Caco-2 (cell line): Measurements from ENCODE around the gene SFTPA2. TPM values are rescaled to one million over a fixed set of nuclear protein-coding genes. Genes with fewer than 3 reads are reported as not detected.
"Not testable (repeated sequence)": the region's sequence is repeated elsewhere in the genome, so short reads cannot be mapped to it uniquely, and the experiment has no call there.

Experiments used
- BruUV-seq: library from RNA; stranded (reverse); fragments of 400-500 nt; replicated peaks from 2 replicates; lab custom pipeline; 2021; lab: Mats Ljungman, UMichigan
- CTCF ChIA-PET: fragments of 300-600 bp; sonication (Branson Sonifier 250); formaldehyde crosslinking; loops from one replicate; lab custom pipeline; 2022; ENCODE audit warnings: antibody characterized with exemption; lab: Charles Lee
- POLR2A ChIA-PET: fragments of 300-600 bp; sonication (Branson Sonifier 250); formaldehyde crosslinking; loops from one replicate; lab custom pipeline; 2022; ENCODE audit warnings: antibody characterized with exemption; lab: Charles Lee
- DNase-seq, 2 experiments: peaks; one replicate each; pipeline versions ENCODE4 v3.0.0 to v3.0.0-alpha.2; 2020 to 2022
- H3K27me3 ChIP-seq: replicated peaks from 2 replicates; pipeline ENCODE4 v1.6.0; 2011; ENCODE audit warnings: low read length; ENCODE audit not compliant: control insufficient read depth, insufficient read depth
- H3K36me3 ChIP-seq: 2 replicates; pipeline ENCODE4 v1.5.1; 2011; ENCODE audit warnings: low read length; ENCODE audit not compliant: control insufficient read depth, insufficient read depth
- H3K4me1 ChIP-seq: fragments of 250-450 bp; sonication (Bioruptor Pico); 2 replicates; pipeline ENCODE4 v1.5.1; 2020; ENCODE audit warnings: mild to moderate bottlenecking
- H3K4me3 ChIP-seq: 2 replicates; pipeline ENCODE4 v1.5.1; 2011; ENCODE audit warnings: low read depth, mild to moderate bottlenecking, control low read depth, low read length
- H3K9me3 ChIP-seq: fragments of 250-450 bp; sonication (Bioruptor Pico); 2 replicates; pipeline ENCODE4 v1.5.1; 2020; ENCODE audit warnings: mild to moderate bottlenecking, moderate library complexity
- H3K27ac Mint-ChIP-seq: one replicate; pipeline ENCODE4 v1.8.0; 2022; ENCODE audit warnings: mixed read lengths; ENCODE audit not compliant: unreplicated experiment
- H3K27me3 Mint-ChIP-seq: one replicate; pipeline ENCODE4 v1.8.0; 2022; ENCODE audit warnings: mixed read lengths; ENCODE audit not compliant: insufficient read depth, unreplicated experiment
- H3K36me3 Mint-ChIP-seq: one replicate; pipeline ENCODE4 v1.8.0; 2022; ENCODE audit warnings: mild to moderate bottlenecking, mixed read lengths; ENCODE audit not compliant: insufficient read depth, unreplicated experiment
- H3K4me1 Mint-ChIP-seq: one replicate; pipeline ENCODE4 v1.8.0; 2022; ENCODE audit warnings: low read depth, mixed read lengths; ENCODE audit not compliant: unreplicated experiment
- H3K4me3 Mint-ChIP-seq: one replicate; pipeline ENCODE4 v1.8.0; 2022; ENCODE audit warnings: mild to moderate bottlenecking, moderate library complexity, mixed read lengths; ENCODE audit not compliant: unreplicated experiment
- H3K9me3 Mint-ChIP-seq: one replicate; pipeline ENCODE4 v1.8.0; 2022; ENCODE audit warnings: mixed read lengths; ENCODE audit not compliant: unreplicated experiment
- CTCF ChIP-seq, 2 experiments: fragments of 200-600 bp in 1 of 2; IDR thresholded peaks; 1 replicate in 1 of 2; 2 replicates in 1 of 2; pipeline versions ENCODE4 v1.5.1 to v1.8.0; 2011 to 2022; ENCODE audit warnings: antibody characterized with exemption in 1 of 2, control low read depth in 1 of 2, inconsistent platforms in 1 of 2, low read depth in 1 of 2, low read length in 1 of 2, mild to moderate bottlenecking in 1 of 2, moderate library complexity in 1 of 2; ENCODE audit not compliant: insufficient read depth in 1 of 2, severe bottlenecking in 1 of 2, unreplicated experiment in 1 of 2
- intact Hi-C: fragments of 100-400 bp; cut with micrococcal nuclease; formaldehyde crosslinking; loops from one replicate; pipeline ENCODE4 v1.10.0; 2022; ENCODE audit not compliant: unreplicated experiment
- total RNA-seq: library from RNA; stranded (reverse); gene quantifications from 2 replicates; pipeline ENCODE4 v1.2.3, GENCODE V29; 2022

SFTPA2 gene
- total RNA-seq, 1 experiment from 2014 or later, result not detected

GRCh38 chr10:79604294-79604693, 44.1 kb upstream of the SFTPA2 start:
- Histone ChIP-seq H3K36me3 (no peaks in the 10 kb centered on the region), H3K4me3 (no peak overlapping the region), H3K4me1 (no peaks in the 10 kb centered on the region), H3K9me3 (0 out of 2 replicates have a peak, but pooled peaks cover under 1% of the 10 kb centered on the region), H3K27me3 (no peaks in the 10 kb centered on the region)
- Mint-ChIP-seq H3K4me3 (no peak overlapping the region), H3K4me1 (no peaks in the 10 kb centered on the region), H3K27me3 (peaks cover 20% of the 10 kb centered on the region), H3K36me3 (no peaks in the 10 kb centered on the region), H3K9me3 (peaks cover 4% of the 10 kb centered on the region), H3K27ac (no peak overlapping the region)
- TF ChIP-seq CTCF (IDR thresholded peaks at IDR 0.05; ENCODE audit: insufficient read depth in 1 of 2, low read depth in 1 of 2, low read length in 1 of 2, severe bottlenecking in 1 of 2, unreplicated experiment in 1 of 2), result no peak
- CTCF ChIA-PET, result no interaction called here
- POLR2A ChIA-PET, result no interaction called here
- no peak for DNase-seq
- BruUV-seq, result no TSS peak
- intact Hi-C loops, result no loop called here

GRCh38 chr10:79602953-79603352, 42.7 kb upstream of the SFTPA2 start:
- H3K4me3 ChIP-seq, result no peak overlapping the region

DNA sequence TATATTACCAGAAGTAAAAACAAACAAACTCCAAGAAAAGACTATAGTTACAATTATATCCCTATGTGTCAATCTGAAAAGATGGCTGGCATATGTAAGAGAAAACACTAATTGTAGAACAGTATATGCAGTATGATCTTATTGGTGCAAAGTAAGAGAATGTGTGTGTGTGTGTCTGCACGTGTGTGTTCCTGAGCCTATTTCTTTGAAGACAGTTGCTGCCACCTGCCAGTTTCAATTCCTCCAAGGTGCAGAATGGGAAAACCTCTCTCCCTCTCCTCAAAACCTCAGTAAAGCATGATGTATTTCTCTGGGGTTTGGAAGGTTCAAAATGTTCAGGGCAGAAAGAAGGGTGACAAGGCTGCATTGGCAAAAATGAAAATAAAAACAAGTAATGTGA, 41.7 kb upstream of the SFTPA2 start:
- no peaks in the 10 kb centered on the region for H3K36me3 ChIP-seq
- intact Hi-C loops, result no loop called here
- no peaks in the 10 kb centered on the region for H3K36me3 Mint-ChIP-seq
- peaks cover 18% of the 10 kb centered on the region for H3K27me3 Mint-ChIP-seq
- H3K4me1 ChIP-seq, result no peaks in the 10 kb centered on the region
- no TSS peak for BruUV-seq
- ChIA-PET POLR2A (no interaction called here), CTCF (interaction anchor here (1.0 kb wide), 1 partner anchor 65 kb away, joined by 3 read pairs; no protein-coding TSS in a partner anchor)
- H3K27ac Mint-ChIP-seq, result no peak overlapping the region
- no peak overlapping the region for H3K4me3 Mint-ChIP-seq
- H3K9me3 Mint-ChIP-seq, result peaks cover 23% of the 10 kb centered on the region
- no peak for TF ChIP-seq CTCF (IDR thresholded peaks at IDR 0.05; ENCODE audit: insufficient read depth in 1 of 2, low read depth in 1 of 2, low read length in 1 of 2, severe bottlenecking in 1 of 2, unreplicated experiment in 1 of 2)
- H3K4me1 Mint-ChIP-seq, result no peaks in the 10 kb centered on the region
- H3K9me3 ChIP-seq, result peaks cover 14% of the 10 kb centered on the region
- H3K27me3 ChIP-seq, result no peaks in the 10 kb centered on the region
- no peak for DNase-seq
- no peak overlapping the region for H3K4me3 ChIP-seq

More at GRCh38 chr10:79602953-79603352, 42.7 kb upstream of the SFTPA2 start:
- Mint-ChIP-seq H3K4me3 (no peak overlapping the region), H3K4me1 (no peaks in the 10 kb centered on the region), H3K27ac (no peak overlapping the region), H3K36me3 (no peaks in the 10 kb centered on the region), H3K27me3 (peaks cover 18% of the 10 kb centered on the region), H3K9me3 (peaks cover 15% of the 10 kb centered on the region)
- no peaks in the 10 kb centered on the region for H3K4me1 ChIP-seq
- no TSS peak for BruUV-seq
- no peak for DNase-seq
- H3K27me3 ChIP-seq, result no peaks in the 10 kb centered on the region
- intact Hi-C loops, result no loop called here
- peaks cover 11% of the 10 kb centered on the region for H3K9me3 ChIP-seq
- ChIA-PET POLR2A (no interaction called here), CTCF (interaction anchor here (1.0 kb wide), 1 partner anchor 66 kb away, joined by 3 read pairs; no protein-coding TSS in a partner anchor)
- H3K36me3 ChIP-seq, result no peaks in the 10 kb centered on the region
- TF ChIP-seq CTCF (IDR thresholded peaks at IDR 0.05; ENCODE audit: insufficient read depth in 1 of 2, low read depth in 1 of 2, low read length in 1 of 2, severe bottlenecking in 1 of 2, unreplicated experiment in 1 of 2), result peak in 1 of 2 experiments; percentile 2

- H3K27me3 ChIP-seq, BruUV-seq, H3K4me3 Mint-ChIP-seq, DNase-seq, POLR2A ChIA-PET, H3K4me3 ChIP-seq, H3K36me3 ChIP-seq, H3K4me1 Mint-ChIP-seq, intact Hi-C loops, H3K4me1 ChIP-seq, H3K27ac Mint-ChIP-seq, H3K36me3 Mint-ChIP-seq, CTCF ChIA-PET: not testable (repeated sequence)
- peaks cover 14% of the 10 kb centered on the region for H3K9me3 ChIP-seq
- Mint-ChIP-seq H3K27me3 (peaks cover 23% of the 10 kb centered on the region), H3K9me3 (peaks cover 37% of the 10 kb centered on the region)
Observed at GRCh38 chr10:79599644-79600043, 39.4 kb upstream of the SFTPA2 start.
